Osteoblast (primary cell): ENCODE data around the gene MYO10. TPM values are rescaled to one million over a fixed set of nuclear protein-coding genes. Genes with fewer than 3 reads are reported as not detected.

ENCODE experiments used
- DNase-seq: peaks from one replicate; pipeline ENCODE4 v3.0.0; 2011; ENCODE audit warnings: low spot score, mixed read lengths; ENCODE audit not compliant: insufficient read length; ENCODE audit errors: missing footprints
- H2AFZ ChIP-seq: 2 replicates; pipeline ENCODE4 v1.6.0; 2011; ENCODE audit warnings: mild to moderate bottlenecking, low read length
- H3K27ac ChIP-seq: 2 replicates; pipeline ENCODE4 v1.5.1; 2011; ENCODE audit warnings: mild to moderate bottlenecking, low read depth, low read length, moderate library complexity
- H3K27me3 ChIP-seq: 2 replicates; pipeline ENCODE4 v1.6.0; 2012; ENCODE audit warnings: mild to moderate bottlenecking, control low read depth, inconsistent platforms, low read length, moderate library complexity; ENCODE audit not compliant: insufficient read depth
- H3K36me3 ChIP-seq: 2 replicates; pipeline ENCODE4 v1.5.1; 2011; ENCODE audit warnings: mild to moderate bottlenecking, low read length, control low read depth, moderate library complexity; ENCODE audit not compliant: insufficient read depth
- H3K4me1 ChIP-seq: 2 replicates; pipeline ENCODE4 v1.5.1; 2011; ENCODE audit warnings: mild to moderate bottlenecking, low read length, control low read depth, moderate library complexity; ENCODE audit not compliant: insufficient read depth
- H3K4me2 ChIP-seq: 2 replicates; pipeline ENCODE4 v1.6.0; 2011; ENCODE audit warnings: mild to moderate bottlenecking, low read length; ENCODE audit not compliant: insufficient read depth
- H3K4me3 ChIP-seq: fragments of 200-600 bp; sonication (generic); 3 replicates; pipeline ENCODE4 v1.5.1; 2012; ENCODE audit warnings: mild to moderate bottlenecking, low read length, inconsistent platforms; ENCODE audit not compliant: insufficient read depth
- H3K79me2 ChIP-seq: 2 replicates; pipeline ENCODE4 v1.6.0; 2012; ENCODE audit warnings: mild to moderate bottlenecking, low read length, control low read depth, inconsistent platforms; ENCODE audit not compliant: insufficient read depth
- H3K9me3 ChIP-seq: 2 replicates; pipeline ENCODE4 v1.5.1; 2011; ENCODE audit warnings: low read depth, low read length, control low read depth
- H4K20me1 ChIP-seq: 2 replicates; pipeline ENCODE4 v1.6.0; 2012; ENCODE audit warnings: mild to moderate bottlenecking, low read length, control low read depth; ENCODE audit not compliant: insufficient read depth
- total RNA-seq: library from RNA; depleted of rRNA; stranded (reverse); fragments of >200 nt; gene quantifications from 2 replicates; pipeline ENCODE4 v1.2.3, GENCODE V29; 2012
- TF ChIP-seq, protein P1 (sequence below): IDR thresholded peaks from 2 replicates; pipeline ENCODE4 v1.5.1; 2011; ENCODE audit warnings: mild to moderate bottlenecking, low read depth, low read length, moderate library complexity; ENCODE audit errors: extremely low read depth

The MYO10 gene
- total RNA-seq, 1 donor, result 40.9 TPM

DNA sequence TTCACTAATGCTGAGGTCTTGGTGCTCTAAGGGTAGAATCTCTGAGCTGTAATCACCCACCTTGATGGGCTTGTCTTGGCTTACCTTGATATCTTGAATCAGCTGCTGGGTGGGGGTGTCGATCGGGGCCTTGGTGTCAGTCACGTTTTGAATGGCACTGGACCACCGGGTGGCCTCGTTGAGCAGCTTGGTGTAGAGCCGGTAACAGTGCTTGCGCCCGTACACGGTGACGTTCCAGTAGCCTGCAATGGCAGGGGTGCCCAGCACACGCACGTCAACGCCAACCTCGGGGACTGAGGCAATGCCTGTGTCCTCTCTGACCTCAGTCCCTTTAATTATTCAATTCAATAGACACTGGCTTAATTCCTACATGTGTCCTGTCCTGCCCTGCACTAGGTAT, 256.2 kb downstream of the MYO10 start:
- no peak for DNase-seq
- peaks cover 85% of the 10 kb centered on the region for H3K36me3 ChIP-seq
- no peaks in the 10 kb centered on the region for H4K20me1 ChIP-seq
- no peak overlapping the region for H2AFZ ChIP-seq
- TF ChIP-seq, protein P1, sequence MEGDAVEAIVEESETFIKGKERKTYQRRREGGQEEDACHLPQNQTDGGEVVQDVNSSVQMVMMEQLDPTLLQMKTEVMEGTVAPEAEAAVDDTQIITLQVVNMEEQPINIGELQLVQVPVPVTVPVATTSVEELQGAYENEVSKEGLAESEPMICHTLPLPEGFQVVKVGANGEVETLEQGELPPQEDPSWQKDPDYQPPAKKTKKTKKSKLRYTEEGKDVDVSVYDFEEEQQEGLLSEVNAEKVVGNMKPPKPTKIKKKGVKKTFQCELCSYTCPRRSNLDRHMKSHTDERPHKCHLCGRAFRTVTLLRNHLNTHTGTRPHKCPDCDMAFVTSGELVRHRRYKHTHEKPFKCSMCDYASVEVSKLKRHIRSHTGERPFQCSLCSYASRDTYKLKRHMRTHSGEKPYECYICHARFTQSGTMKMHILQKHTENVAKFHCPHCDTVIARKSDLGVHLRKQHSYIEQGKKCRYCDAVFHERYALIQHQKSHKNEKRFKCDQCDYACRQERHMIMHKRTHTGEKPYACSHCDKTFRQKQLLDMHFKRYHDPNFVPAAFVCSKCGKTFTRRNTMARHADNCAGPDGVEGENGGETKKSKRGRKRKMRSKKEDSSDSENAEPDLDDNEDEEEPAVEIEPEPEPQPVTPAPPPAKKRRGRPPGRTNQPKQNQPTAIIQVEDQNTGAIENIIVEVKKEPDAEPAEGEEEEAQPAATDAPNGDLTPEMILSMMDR, result no peak
- H3K9me3 ChIP-seq, result no peaks in the 10 kb centered on the region
- H3K27me3 ChIP-seq, result no peaks in the 10 kb centered on the region
- no peak overlapping the region for H3K4me3 ChIP-seq
- H3K27ac ChIP-seq, result no peak overlapping the region
- H3K4me2 ChIP-seq, result no peak overlapping the region
- no peaks in the 10 kb centered on the region for H3K4me1 ChIP-seq
- H3K79me2 ChIP-seq, result no peaks in the 10 kb centered on the region

DNA sequence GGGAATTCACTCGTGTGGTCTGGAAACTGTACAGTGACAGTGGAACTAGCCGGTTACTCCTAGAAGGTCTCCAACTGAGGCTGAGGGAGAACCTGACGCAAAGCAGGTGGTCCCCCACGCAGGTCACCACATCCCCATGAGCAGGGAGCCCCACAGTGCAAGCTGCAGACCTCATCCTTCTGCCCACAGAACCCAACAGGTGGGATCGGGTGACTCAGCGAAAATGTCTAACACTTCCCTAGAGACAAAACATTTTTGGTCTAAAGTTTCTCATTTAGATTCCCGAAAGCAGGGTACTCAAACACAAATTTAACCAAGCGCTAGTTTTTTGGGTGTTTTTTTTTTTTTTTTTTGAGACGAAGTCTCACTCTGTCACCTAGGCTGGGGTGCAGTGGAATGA, 256.9 kb downstream of the MYO10 start:
- H4K20me1 ChIP-seq, result no peaks in the 10 kb centered on the region

DNA sequence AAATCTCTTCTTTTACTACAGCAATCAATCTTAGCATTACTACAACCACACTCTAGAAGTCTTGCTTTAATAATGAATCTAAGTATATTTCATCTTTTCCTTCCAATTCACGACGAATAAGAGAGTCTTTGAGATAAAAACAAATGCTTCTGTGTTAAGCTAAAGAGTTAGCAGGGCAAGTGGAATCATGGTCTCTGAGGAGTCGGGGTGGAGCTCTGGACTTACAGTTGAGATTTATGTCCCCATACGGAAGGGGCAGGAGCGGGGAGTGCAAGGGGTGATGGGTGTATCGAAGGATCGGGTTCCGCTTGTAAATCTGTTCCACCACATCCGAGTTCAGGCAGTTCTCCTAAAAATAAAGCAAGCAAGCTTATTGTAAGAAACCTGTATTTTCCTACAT, 260.3 kb downstream of the MYO10 start:
- TF ChIP-seq, protein P1, result no peak
- Histone ChIP-seq H3K27ac (no peak overlapping the region), H3K79me2 (no peaks in the 10 kb centered on the region), H4K20me1 (no peaks in the 10 kb centered on the region), H3K27me3 (no peaks in the 10 kb centered on the region), H3K9me3 (no peaks in the 10 kb centered on the region), H3K4me3 (no peak overlapping the region), H3K36me3 (peaks cover 84% of the 10 kb centered on the region), H2AFZ (no peak overlapping the region), H3K4me2 (no peak overlapping the region), H3K4me1 (no peaks in the 10 kb centered on the region)
- DNase-seq, result no peak

More for the DNA sequence above, 256.9 kb downstream of the MYO10 start:
- Histone ChIP-seq H3K36me3 (peaks cover 87% of the 10 kb centered on the region), H3K9me3 (no peaks in the 10 kb centered on the region), H3K4me1 (no peaks in the 10 kb centered on the region), H2AFZ (no peak overlapping the region), H3K79me2 (no peaks in the 10 kb centered on the region), H3K27ac (no peak overlapping the region), H3K27me3 (no peaks in the 10 kb centered on the region), H3K4me3 (no peak overlapping the region), H3K4me2 (no peak overlapping the region)
- TF ChIP-seq, protein P1, result no peak
- DNase-seq, result no peak

DNA sequence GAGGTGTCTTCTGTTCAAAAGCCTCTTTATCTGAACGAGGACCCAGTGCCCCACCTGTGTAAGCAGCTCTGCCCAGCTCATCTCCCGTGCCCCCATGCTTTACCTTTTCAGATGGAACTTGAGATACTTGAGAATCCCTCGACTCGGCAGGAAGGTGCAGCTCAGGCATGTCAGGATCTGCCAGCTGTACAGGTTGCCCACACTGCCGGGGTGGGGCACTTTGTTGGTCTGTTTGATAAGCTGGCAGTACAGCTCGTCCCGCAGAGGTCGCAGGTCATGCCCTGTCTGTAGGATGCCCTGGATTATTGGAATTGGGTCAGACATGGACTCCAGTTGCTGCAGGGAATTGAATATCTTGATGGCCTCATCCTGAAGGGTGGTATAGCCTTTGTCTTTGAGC, 261.3 kb downstream of the MYO10 start:
- Histone ChIP-seq H3K4me2 (no peak overlapping the region), H3K36me3 (peaks cover 81% of the 10 kb centered on the region), H3K27ac (no peak overlapping the region), H3K9me3 (no peaks in the 10 kb centered on the region), H3K79me2 (no peaks in the 10 kb centered on the region), H4K20me1 (no peaks in the 10 kb centered on the region), H3K4me1 (peaks cover 6% of the 10 kb centered on the region), H2AFZ (no peak overlapping the region), H3K4me3 (no peak overlapping the region), H3K27me3 (no peaks in the 10 kb centered on the region)
- TF ChIP-seq, protein P1, result no peak
- DNase-seq, result no peak
